HEK293T (cell line): ENCODE measurements around the gene TAS1R2.

Experiments used
- CTCF ChIA-PET: fragments of 350-600 bp; formaldehyde crosslinking; extraction: SDS; loops from one replicate; lab custom pipeline; 2021; ENCODE audit warnings: antibody characterized with exemption, inconsistent platforms; lab: Yijun Ruan, JAX
- POLR2A ChIA-PET: fragments of 350-600 bp; formaldehyde crosslinking; extraction: SDS; loops from one replicate; lab custom pipeline; 2020; ENCODE audit warnings: antibody characterized with exemption, inconsistent platforms; lab: Yijun Ruan, JAX
- DNase-seq: peaks from one replicate; pipeline ENCODE4 v3.0.0; 2012; ENCODE audit warnings: mixed read lengths; ENCODE audit errors: extremely low spot score
- ARNT ChIP-seq: fragments of 450-650 bp; IDR thresholded peaks from 2 replicates; pipeline ENCODE4 v1.6.1; 2017; ENCODE audit warnings: mild to moderate bottlenecking
- BHLHE40 ChIP-seq: fragments of 450-650 bp; IDR thresholded peaks from 2 replicates; pipeline ENCODE4 v1.6.1; 2016; ENCODE audit warnings: mild to moderate bottlenecking, moderate library complexity, borderline replicate concordance
- CTBP1 ChIP-seq: fragments of 450-650 bp; IDR thresholded peaks from 2 replicates; pipeline ENCODE4 v1.6.1; 2016; ENCODE audit warnings: borderline replicate concordance
- ELF4 ChIP-seq: fragments of 450-650 bp; IDR thresholded peaks from 2 replicates; pipeline ENCODE4 v1.6.1; 2017; ENCODE audit warnings: antibody characterized with exemption
- FOXA1 ChIP-seq: fragments of 450-650 bp; IDR thresholded peaks from 2 replicates; pipeline ENCODE4 v1.6.1; 2016; ENCODE audit warnings: mild to moderate bottlenecking
- FOXK2 ChIP-seq: fragments of 450-650 bp; IDR thresholded peaks from 2 replicates; pipeline ENCODE4 v1.6.1; 2016; ENCODE audit warnings: mild to moderate bottlenecking
- FOXM1 ChIP-seq: fragments of 450-650 bp; IDR thresholded peaks from 2 replicates; pipeline ENCODE4 v1.6.1; 2017; ENCODE audit warnings: mild to moderate bottlenecking, borderline replicate concordance
- HDGF ChIP-seq: fragments of 450-650 bp; IDR thresholded peaks from 2 replicates; pipeline ENCODE4 v1.6.1; 2017; ENCODE audit warnings: antibody characterized with exemption, borderline replicate concordance
- L3MBTL2 ChIP-seq: fragments of 450-650 bp; conservative IDR thresholded peaks from 2 replicates; pipeline ENCODE4 v1.6.1; 2016; ENCODE audit warnings: mild to moderate bottlenecking
- LEF1 ChIP-seq: fragments of 450-650 bp; IDR thresholded peaks from 2 replicates; pipeline ENCODE4 v1.6.1; 2017; ENCODE audit warnings: mild to moderate bottlenecking, borderline replicate concordance
- NFRKB ChIP-seq: fragments of 450-650 bp; IDR thresholded peaks from 2 replicates; pipeline ENCODE4 v1.6.1; 2016; ENCODE audit warnings: mild to moderate bottlenecking, moderate library complexity
- PKNOX1 ChIP-seq: fragments of 450-650 bp; IDR thresholded peaks from 2 replicates; pipeline ENCODE4 v1.6.1; 2016
- SP1 ChIP-seq: fragments of 450-650 bp; IDR thresholded peaks from 2 replicates; pipeline ENCODE4 v1.6.1; 2017
- SUZ12 ChIP-seq: fragments of 450-650 bp; IDR thresholded peaks from 2 replicates; pipeline ENCODE4 v1.6.1; 2016; ENCODE audit warnings: mild to moderate bottlenecking
- TARDBP ChIP-seq: fragments of 450-650 bp; IDR thresholded peaks from 2 replicates; pipeline ENCODE4 v1.6.1; 2016
- ZNF384 ChIP-seq: fragments of 450-650 bp; IDR thresholded peaks from 2 replicates; pipeline ENCODE4 v1.6.1; 2016

TAS1R2 gene

DNA sequence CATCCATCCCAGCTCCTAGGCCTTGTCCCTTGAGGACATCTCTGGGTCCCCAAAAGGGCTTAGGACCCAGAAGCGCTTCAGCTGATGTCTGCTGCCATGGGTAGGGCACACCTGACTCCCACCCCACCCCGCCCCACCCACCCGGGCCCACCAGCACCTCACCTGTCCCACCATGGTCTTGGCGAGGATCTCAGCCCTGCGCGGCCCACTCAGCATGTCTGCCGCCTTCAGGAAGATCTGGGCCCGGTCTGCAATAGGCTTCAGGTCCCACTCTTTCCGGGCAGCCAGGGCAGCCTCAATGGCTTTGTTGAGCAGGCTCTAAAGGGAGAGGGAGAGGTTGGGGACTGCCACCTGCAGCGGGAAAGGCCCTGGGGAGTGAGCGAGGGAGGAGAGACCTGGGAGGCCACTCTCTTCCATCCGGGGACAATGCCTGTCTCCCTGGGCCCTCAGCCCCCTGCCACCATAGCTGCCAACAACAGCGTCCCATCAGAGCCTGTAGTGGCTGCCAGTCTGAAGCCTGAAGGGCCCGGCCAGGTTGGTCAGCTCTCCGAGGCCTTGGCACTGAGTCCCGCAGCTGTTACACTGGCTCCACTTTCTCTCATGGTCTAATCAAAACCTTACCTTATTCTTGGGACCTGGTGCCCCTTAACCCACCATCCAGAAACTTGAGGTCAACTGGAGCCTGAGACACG, 26.0 kb upstream of the TAS1R2 start:
- DNase-seq = no peak
- ChIA-PET POLR2A (no interaction called here), CTCF (interaction anchor here (1.0 to 1.9 kb wide), 4 partner anchors 10 to 27 kb away, joined by 3 to 12 read pairs (median 6); no protein-coding TSS in a partner anchor)
- no peak for TF ChIP-seq CTBP1
- no peak for TF ChIP-seq SUZ12
- no peak for TF ChIP-seq ARNT

DNA sequence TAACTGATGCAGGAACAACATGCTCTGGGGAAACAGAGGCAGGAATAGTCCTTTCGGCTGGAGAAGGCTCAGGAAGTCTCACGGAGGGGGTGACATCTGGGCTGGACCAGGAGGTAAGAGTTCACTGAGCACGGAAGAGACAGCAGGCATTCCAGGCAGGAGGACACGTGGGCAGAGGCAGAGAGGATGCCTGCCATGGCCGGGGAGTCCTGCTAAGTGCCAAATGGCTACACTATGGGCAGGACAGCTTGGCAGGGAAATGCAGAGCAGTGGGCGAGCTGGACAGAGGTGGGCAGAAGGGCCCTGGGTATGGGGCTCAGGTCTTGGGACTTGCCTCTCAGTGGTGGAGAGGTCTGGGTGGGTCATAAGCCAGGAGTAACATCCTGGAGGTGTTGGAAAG, 25.3 kb upstream of the TAS1R2 start:
- POLR2A ChIA-PET = interaction anchor here (1.0 kb wide), 1 partner anchor 18 kb away, joined by 4 read pairs; no protein-coding TSS in a partner anchor
- CTCF ChIA-PET = interaction anchor here (1.0 to 1.9 kb wide), 9 partner anchors 9 to 211 kb away, joined by 3 to 12 read pairs (median 6); no protein-coding TSS in a partner anchor
- TF ChIP-seq NFRKB (no peak), ARNT (no peak), TARDBP (no peak), LEF1 (no peak)

DNA sequence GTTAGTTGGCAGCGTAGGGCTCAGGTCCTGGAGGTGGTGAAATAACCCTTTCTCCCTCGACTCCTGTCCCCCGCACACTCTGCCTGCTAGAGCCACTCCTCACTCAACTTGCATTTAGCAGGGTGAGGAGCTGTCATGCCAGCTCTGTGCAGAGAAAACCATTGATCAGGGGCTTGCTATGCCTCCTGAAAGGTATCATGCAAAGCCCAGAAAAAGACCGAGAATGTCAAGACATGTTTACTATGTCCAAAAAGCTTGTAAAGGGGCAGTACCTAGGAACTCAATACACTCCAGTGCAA, 24.9 kb upstream of the TAS1R2 start:
- ChIA-PET POLR2A (interaction anchor here (1.0 kb wide), 1 partner anchor 19 kb away, joined by 4 read pairs; no protein-coding TSS in a partner anchor), CTCF (interaction anchor here (0.7 to 1.9 kb wide), 11 partner anchors 9 to 212 kb away, joined by 3 to 12 read pairs (median 6); no protein-coding TSS in a partner anchor)
- no peak for TF ChIP-seq NFRKB
- no peak for TF ChIP-seq L3MBTL2
- TF ChIP-seq ELF4 = no peak
- no peak for TF ChIP-seq CTBP1
- no peak for TF ChIP-seq FOXK2
- no peak for DNase-seq

More for the DNA sequence above, 25.3 kb upstream of the TAS1R2 start:
- DNase-seq = no peak

GRCh38 chr1:18883636-18884418, 24.4 kb upstream of the TAS1R2 start:
- POLR2A ChIA-PET = interaction anchor here (1.0 kb wide), 1 partner anchor 19 kb away, joined by 4 read pairs; no protein-coding TSS in a partner anchor
- CTCF ChIA-PET = interaction anchor here (0.7 to 1.9 kb wide), 12 partner anchors 8 to 212 kb away, joined by 3 to 12 read pairs (median 6); no protein-coding TSS in a partner anchor

DNA sequence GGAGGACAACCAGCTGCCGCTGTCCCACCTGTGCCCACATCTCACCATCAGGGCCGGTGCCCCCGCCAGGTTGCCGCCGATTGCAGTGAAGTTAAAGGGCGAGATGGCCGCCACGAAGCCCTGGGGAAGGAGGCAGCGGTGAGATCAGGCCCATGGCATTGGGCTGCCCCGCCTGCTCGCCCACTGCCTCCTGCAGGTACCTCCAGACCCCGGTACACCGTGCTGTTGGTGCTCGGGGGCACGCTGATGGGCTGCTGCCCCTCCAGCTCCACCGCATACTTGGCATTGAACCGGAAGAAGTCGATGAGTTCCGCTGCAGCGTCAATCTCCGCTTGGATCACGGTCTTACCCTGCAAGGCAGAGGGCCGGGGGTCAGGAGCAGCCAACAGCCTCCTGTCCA, 23.6 kb upstream of the TAS1R2 start:
- CTCF ChIA-PET = interaction anchor here (0.9 kb wide), 1 partner anchor 8 kb away, joined by 3 read pairs; no protein-coding TSS in a partner anchor
- DNase-seq = no peak
- TF ChIP-seq ELF4 (no peak), CTBP1 (no peak), PKNOX1 (no peak), LEF1 (no peak), FOXK2 (no peak), TARDBP (no peak), BHLHE40 (no peak), L3MBTL2 (no peak), SP1 (no peak), SUZ12 (no peak), ZNF384 (no peak), FOXA1 (no peak)
- POLR2A ChIA-PET = no interaction called here

More at GRCh38 chr1:18883636-18884418, 24.4 kb upstream of the TAS1R2 start:
- DNase-seq = peak; percentile 73
- TF ChIP-seq ELF4 (no peak), FOXM1 (no peak), FOXA1 (no peak), CTBP1 (no peak)

DNA sequence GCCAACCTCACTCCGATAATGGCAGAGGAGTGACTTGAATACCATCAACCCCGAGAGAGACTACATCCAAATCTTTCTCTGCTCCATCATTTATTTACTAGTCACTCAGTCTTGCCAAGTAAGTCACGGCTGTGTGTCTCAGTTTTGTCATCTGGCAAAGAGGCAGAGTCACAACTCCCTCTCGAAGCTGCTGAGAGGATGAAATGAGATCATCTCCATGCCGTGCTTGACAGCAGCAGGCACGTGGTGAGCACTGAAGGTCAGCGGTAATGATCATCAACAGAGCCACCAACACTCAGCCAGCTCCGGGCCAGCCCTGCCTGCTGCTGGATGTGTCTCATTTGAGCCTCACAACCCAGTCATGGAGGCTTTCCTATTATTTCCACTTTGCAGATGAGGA, 23.0 kb upstream of the TAS1R2 start:
- no peak for TF ChIP-seq FOXM1
- TF ChIP-seq FOXK2 = no peak
- TF ChIP-seq LEF1 = no peak
- no peak for TF ChIP-seq BHLHE40
- TF ChIP-seq CTBP1 = no peak
- no peak for TF ChIP-seq ELF4
- no peak for TF ChIP-seq TARDBP
- TF ChIP-seq SP1 = no peak
- DNase-seq = no peak
- ChIA-PET CTCF (interaction anchor here (0.9 kb wide), 1 partner anchor 9 kb away, joined by 3 read pairs; no protein-coding TSS in a partner anchor), POLR2A (no interaction called here)

GRCh38 chr1:18881642-18882431, 22.4 kb upstream of the TAS1R2 start:
- DNase-seq = no peak
- CTCF ChIA-PET = no interaction called here
- TF ChIP-seq ELF4 (no peak), CTBP1 (no peak), HDGF (no peak), SUZ12 (no peak), FOXM1 (no peak), SP1 (no peak), ZNF384 (no peak), L3MBTL2 (no peak), FOXK2 (no peak), LEF1 (no peak), TARDBP (no peak), PKNOX1 (no peak), BHLHE40 (no peak), NFRKB (no peak)
- POLR2A ChIA-PET = no interaction called here
